ENCODE results near the gene KANSL1. TPM values are rescaled to one million over a fixed set of nuclear protein-coding genes. Genes with fewer than 3 reads are reported as not detected.

Gene KANSL1
- polyA plus RNA-seq, 1 of the 3 experiments (the other 2 are of a cell fraction), result 10.0 TPM

DNA sequence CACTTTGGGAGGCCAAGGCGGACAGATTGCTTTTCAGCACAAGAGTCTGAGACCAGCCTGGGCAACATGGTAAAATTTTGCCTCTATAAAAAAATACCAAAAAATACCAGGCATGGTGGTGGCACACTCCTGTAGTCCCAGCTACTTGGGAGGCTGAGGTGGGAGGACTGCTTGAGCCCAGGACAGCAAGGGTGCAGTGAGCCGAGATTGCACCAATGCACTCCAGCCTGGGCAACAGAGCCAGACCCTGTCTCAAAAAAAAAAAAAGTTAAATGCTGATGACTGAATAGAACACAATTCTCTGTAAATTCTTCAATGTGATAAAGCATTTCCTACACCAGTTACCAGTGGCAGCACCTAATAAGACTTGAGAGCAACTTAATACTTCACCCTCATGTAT, 65.7 kb downstream of the KANSL1 start:
- Histone ChIP-seq H3K4me3 (ENCODE audit: low read depth in 2 of 2, low read length in 1 of 2) (no peak overlapping the region), H3K79me2 (ENCODE audit: insufficient read depth) (peaks cover 99% of the 10 kb centered on the region), H3K9me2 (no peaks in the 10 kb centered on the region), H3K36me3 (replicated peaks in 1 of 2; ENCODE audit: control insufficient read depth in 1 of 2, insufficient read depth in 2 of 2, low read length in 1 of 2) (peaks cover 0 to 17% of the 10 kb centered on the region in 2 experiments), H2AFZ (ENCODE audit: low read depth) (no peak overlapping the region), H3K27ac (ENCODE audit: low read depth in 2 of 2, low read length in 1 of 2) (no peak overlapping the region), H3F3A (replicated peaks; ENCODE audit: insufficient read depth) (no peaks in the 10 kb centered on the region), H3K9ac (no peak overlapping the region), H3K4me2 (no peak overlapping the region), H3K4me1 (ENCODE audit: control insufficient read depth in 1 of 2, insufficient read depth in 2 of 2, low read depth in 1 of 2, low read length in 1 of 2) (peaks cover 10 to 16% of the 10 kb centered on the region in 2 experiments; a peak in 3 of 4 replicates), H4K20me1 (ENCODE audit: insufficient read depth) (peaks cover 98% of the 10 kb centered on the region), H3K27me3 (ENCODE audit: insufficient read depth) (no peaks in the 10 kb centered on the region), H3K9me3 (no peaks in the 10 kb centered on the region)
- no peak for DNase-seq
- CTCF ChIA-PET, result interaction anchor here (0.9 kb wide), 1 partner anchor 144 kb away, joined by 3 read pairs; no protein-coding TSS in a partner anchor
- POLR2A ChIA-PET, result no interaction called here
- WGBS (ENCODE audit: low lambda C conversion rate), result 98% methylated on average over 2 of the region's 2 CpGs
- TF ChIP-seq EP300 (IDR thresholded peaks at IDR 0.05; ENCODE audit: borderline replicate concordance in 1 of 2, low read depth in 1 of 2, low read length in 1 of 2) (no peak), GABPA (IDR thresholded peaks at IDR 0.05; ENCODE audit: low read depth) (no peak), SMC3 (IDR thresholded peaks at IDR 0.05; ENCODE audit: low read depth, low read length) (no peak), RCOR1 (IDR thresholded peaks at IDR 0.05; ENCODE audit: low read length) (no peak), FOXM1 (IDR thresholded peaks at IDR 0.05; ENCODE audit: low read depth) (no peak), RFX5 (IDR thresholded peaks at IDR 0.05; ENCODE audit: low read length) (no peak), TCF12 (IDR thresholded peaks at IDR 0.05) (no peak), MXI1 (IDR thresholded peaks at IDR 0.05; ENCODE audit: low read depth, low read length) (no peak), NRF1 (IDR thresholded peaks at IDR 0.05; ENCODE audit: low read depth, low read length) (no peak), ELF1 (IDR thresholded peaks at IDR 0.05) (no peak), SIN3A (IDR thresholded peaks at IDR 0.05; ENCODE audit: borderline replicate concordance, low read depth, low read length) (no peak), NFIC (IDR thresholded peaks at IDR 0.05; ENCODE audit: borderline replicate concordance) (no peak), FOSL2 (IDR thresholded peaks at IDR 0.05; ENCODE audit: borderline replicate concordance, low read depth) (no peak)
- TF ChIP-seq, protein P1, sequence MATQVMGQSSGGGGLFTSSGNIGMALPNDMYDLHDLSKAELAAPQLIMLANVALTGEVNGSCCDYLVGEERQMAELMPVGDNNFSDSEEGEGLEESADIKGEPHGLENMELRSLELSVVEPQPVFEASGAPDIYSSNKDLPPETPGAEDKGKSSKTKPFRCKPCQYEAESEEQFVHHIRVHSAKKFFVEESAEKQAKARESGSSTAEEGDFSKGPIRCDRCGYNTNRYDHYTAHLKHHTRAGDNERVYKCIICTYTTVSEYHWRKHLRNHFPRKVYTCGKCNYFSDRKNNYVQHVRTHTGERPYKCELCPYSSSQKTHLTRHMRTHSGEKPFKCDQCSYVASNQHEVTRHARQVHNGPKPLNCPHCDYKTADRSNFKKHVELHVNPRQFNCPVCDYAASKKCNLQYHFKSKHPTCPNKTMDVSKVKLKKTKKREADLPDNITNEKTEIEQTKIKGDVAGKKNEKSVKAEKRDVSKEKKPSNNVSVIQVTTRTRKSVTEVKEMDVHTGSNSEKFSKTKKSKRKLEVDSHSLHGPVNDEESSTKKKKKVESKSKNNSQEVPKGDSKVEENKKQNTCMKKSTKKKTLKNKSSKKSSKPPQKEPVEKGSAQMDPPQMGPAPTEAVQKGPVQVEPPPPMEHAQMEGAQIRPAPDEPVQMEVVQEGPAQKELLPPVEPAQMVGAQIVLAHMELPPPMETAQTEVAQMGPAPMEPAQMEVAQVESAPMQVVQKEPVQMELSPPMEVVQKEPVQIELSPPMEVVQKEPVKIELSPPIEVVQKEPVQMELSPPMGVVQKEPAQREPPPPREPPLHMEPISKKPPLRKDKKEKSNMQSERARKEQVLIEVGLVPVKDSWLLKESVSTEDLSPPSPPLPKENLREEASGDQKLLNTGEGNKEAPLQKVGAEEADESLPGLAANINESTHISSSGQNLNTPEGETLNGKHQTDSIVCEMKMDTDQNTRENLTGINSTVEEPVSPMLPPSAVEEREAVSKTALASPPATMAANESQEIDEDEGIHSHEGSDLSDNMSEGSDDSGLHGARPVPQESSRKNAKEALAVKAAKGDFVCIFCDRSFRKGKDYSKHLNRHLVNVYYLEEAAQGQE (IDR thresholded peaks at IDR 0.05; ENCODE audit: low read depth, low read length), result no peak
- TF ChIP-seq, protein P2, sequence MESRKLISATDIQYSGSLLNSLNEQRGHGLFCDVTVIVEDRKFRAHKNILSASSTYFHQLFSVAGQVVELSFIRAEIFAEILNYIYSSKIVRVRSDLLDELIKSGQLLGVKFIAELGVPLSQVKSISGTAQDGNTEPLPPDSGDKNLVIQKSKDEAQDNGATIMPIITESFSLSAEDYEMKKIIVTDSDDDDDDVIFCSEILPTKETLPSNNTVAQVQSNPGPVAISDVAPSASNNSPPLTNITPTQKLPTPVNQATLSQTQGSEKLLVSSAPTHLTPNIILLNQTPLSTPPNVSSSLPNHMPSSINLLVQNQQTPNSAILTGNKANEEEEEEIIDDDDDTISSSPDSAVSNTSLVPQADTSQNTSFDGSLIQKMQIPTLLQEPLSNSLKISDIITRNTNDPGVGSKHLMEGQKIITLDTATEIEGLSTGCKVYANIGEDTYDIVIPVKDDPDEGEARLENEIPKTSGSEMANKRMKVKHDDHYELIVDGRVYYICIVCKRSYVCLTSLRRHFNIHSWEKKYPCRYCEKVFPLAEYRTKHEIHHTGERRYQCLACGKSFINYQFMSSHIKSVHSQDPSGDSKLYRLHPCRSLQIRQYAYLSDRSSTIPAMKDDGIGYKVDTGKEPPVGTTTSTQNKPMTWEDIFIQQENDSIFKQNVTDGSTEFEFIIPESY (IDR thresholded peaks at IDR 0.05; ENCODE audit: borderline replicate concordance, low read depth), result no peak
- TF ChIP-seq, protein P3, sequence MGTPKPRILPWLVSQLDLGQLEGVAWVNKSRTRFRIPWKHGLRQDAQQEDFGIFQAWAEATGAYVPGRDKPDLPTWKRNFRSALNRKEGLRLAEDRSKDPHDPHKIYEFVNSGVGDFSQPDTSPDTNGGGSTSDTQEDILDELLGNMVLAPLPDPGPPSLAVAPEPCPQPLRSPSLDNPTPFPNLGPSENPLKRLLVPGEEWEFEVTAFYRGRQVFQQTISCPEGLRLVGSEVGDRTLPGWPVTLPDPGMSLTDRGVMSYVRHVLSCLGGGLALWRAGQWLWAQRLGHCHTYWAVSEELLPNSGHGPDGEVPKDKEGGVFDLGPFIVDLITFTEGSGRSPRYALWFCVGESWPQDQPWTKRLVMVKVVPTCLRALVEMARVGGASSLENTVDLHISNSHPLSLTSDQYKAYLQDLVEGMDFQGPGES (IDR thresholded peaks at IDR 0.05; ENCODE audit: low read depth, low read length), result no peak
- TF ChIP-seq, protein P4, sequence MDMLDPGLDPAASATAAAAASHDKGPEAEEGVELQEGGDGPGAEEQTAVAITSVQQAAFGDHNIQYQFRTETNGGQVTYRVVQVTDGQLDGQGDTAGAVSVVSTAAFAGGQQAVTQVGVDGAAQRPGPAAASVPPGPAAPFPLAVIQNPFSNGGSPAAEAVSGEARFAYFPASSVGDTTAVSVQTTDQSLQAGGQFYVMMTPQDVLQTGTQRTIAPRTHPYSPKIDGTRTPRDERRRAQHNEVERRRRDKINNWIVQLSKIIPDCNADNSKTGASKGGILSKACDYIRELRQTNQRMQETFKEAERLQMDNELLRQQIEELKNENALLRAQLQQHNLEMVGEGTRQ (IDR thresholded peaks at IDR 0.05; ENCODE audit: borderline replicate concordance, low read depth, low read length), result no peak
- TF ChIP-seq, protein P5, sequence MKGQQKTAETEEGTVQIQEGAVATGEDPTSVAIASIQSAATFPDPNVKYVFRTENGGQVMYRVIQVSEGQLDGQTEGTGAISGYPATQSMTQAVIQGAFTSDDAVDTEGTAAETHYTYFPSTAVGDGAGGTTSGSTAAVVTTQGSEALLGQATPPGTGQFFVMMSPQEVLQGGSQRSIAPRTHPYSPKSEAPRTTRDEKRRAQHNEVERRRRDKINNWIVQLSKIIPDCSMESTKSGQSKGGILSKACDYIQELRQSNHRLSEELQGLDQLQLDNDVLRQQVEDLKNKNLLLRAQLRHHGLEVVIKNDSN (IDR thresholded peaks at IDR 0.05; ENCODE audit: borderline replicate concordance, low read depth), result no peak
